ENCODE data around the gene DLL4.

DLL4 gene

DNA sequence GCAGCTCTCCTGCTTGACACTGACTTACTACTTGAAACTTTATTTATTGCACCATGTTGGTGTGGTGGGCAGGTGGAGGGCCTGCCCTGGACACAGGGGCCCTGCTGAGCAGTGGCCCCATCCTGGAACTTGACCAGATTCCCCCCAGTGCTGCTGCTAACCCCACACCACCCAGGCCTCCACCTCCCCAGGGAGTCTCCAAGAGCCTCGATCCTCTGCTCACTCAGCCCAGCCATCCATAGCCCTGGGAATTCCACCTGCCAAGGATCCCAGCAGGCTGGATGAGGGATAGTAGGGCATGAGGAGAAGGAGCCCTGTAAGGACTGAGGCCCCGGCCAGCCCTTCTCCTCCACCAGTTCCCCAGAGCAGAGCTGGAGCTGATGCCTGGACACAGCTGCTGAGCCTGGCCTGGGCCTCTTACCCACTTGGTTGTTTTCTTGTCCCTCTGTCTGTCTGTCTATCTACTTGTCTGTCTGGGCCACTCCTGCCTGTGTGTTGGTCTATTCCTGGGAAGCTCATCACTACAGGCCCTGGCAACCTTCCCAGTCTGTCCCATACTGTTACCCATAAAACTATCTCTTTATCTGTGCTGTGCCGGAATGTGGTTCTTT, 26.9 kb downstream of the DLL4 start:
- H3K4me3 ChIP-seq (ENCODE audit: low read length) = no peak overlapping the region
- no peak for DNase-seq (ENCODE audit: low read depth)
- TF ChIP-seq, protein P1, sequence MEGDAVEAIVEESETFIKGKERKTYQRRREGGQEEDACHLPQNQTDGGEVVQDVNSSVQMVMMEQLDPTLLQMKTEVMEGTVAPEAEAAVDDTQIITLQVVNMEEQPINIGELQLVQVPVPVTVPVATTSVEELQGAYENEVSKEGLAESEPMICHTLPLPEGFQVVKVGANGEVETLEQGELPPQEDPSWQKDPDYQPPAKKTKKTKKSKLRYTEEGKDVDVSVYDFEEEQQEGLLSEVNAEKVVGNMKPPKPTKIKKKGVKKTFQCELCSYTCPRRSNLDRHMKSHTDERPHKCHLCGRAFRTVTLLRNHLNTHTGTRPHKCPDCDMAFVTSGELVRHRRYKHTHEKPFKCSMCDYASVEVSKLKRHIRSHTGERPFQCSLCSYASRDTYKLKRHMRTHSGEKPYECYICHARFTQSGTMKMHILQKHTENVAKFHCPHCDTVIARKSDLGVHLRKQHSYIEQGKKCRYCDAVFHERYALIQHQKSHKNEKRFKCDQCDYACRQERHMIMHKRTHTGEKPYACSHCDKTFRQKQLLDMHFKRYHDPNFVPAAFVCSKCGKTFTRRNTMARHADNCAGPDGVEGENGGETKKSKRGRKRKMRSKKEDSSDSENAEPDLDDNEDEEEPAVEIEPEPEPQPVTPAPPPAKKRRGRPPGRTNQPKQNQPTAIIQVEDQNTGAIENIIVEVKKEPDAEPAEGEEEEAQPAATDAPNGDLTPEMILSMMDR (conservative IDR thresholded peaks at IDR 0.05; ENCODE audit: low read depth, low read length) = no peak

DNA sequence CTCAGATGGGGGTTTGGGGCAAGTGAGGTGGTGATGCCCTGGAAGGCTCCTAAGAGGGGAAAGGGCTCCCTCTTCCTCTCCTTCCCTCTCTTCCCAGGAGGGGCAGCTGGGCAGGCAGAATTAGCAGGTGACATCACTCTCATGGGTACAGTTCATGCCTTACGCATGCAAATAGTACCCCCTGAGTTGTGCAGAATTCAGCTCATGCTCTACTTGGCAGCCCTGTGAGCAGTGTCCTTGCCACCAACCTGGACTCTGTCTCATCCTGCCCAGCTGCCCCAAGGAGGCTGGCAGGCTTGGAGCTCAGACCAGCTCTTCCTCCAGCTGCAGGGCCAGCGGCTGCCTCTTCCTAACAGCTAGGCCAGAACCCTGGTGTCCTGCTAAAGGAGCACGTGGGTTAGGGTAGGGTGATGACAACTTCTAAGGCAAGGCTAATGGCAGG, 27.4 kb downstream of the DLL4 start:
- no peak overlapping the region for H3K4me3 ChIP-seq (ENCODE audit: low read length)
- DNase-seq (ENCODE audit: low read depth) = no peak
- TF ChIP-seq, protein P1 (conservative IDR thresholded peaks at IDR 0.05; ENCODE audit: low read depth, low read length) = no peak

DNA sequence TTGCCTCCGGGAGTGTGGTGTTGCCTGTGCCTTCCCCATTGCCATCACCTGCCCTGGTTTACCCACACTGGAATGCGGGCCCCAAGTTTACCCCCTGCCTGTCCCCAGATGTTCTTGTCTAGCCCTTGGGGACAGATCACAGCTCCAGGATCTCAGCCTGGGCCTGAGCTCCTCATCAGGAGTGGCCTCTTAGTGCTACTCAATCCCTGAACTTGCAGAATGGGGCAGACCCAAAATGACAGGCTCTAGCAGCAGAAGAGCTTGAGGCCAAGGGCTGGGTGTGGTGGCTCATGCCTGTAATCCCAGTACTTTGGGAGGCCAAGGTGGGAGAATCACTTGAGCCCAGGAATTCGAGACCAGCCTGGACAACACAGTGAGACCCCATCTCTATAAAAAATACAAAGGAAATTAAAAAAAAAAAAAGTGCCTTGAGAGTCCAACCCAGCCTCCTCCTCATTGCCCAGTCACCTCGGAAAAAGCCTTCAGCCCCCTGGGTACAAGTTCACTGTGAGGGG, 28.0 kb downstream of the DLL4 start:
- H3K4me3 ChIP-seq (ENCODE audit: low read length) = no peak overlapping the region
- DNase-seq (ENCODE audit: low read depth) = no peak

DNA sequence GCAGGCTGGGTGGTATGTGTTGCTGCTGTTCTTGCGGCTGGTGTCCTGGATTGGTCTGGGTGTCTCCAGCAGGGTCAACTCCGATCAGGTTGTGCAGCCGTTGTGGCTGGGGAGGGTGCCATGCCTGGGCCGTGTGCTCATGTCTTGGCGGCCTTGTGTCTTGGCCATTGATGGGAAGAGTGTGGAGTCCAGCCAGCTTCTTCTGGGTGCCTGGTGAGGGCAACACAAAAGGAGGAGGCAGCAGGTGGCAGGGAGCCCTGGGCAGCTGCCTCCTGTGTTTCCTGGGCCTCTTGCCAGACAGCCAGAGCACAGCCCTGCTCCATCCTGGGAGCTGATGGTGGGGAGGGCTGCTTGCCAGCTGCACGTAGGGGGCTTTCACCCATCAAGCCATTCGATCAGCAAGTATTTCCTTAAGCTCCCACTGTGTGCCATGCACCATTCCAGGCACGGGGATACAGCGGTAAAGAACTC, 28.5 kb downstream of the DLL4 start:
- H3K4me3 ChIP-seq (ENCODE audit: low read length) = no peak overlapping the region
- no peak for DNase-seq (ENCODE audit: low read depth)
- TF ChIP-seq, protein P1 (conservative IDR thresholded peaks at IDR 0.05; ENCODE audit: low read depth, low read length) = no peak

More for the DNA sequence above, 28.0 kb downstream of the DLL4 start:
- TF ChIP-seq, protein P1 (conservative IDR thresholded peaks at IDR 0.05; ENCODE audit: low read depth, low read length) = no peak

DNA sequence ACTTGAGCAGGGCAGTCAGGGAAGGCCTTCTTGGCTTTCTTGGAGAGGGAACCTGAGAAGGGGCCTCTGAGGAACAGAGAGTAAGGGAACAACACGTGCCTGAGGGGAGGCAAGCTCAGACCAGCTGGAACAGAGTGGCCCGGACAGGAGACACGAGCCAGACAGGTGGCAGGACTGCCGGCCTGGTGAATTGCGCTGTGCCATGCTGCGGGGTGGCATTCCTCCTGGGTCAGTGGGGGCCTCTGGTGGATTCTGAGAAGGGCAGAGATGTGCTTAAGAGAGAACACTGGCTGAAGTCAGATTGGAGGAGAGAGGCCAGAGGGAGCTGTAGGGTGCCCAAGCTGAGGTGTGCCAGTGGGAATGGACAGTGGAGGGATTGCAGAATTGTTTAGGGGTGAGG, 29.0 kb downstream of the DLL4 start:
- DNase-seq (ENCODE audit: low read depth) = no peak
- TF ChIP-seq, protein P1 (conservative IDR thresholded peaks at IDR 0.05; ENCODE audit: low read depth, low read length) = no peak
- no peak overlapping the region for H3K4me3 ChIP-seq (ENCODE audit: low read length)

DNA sequence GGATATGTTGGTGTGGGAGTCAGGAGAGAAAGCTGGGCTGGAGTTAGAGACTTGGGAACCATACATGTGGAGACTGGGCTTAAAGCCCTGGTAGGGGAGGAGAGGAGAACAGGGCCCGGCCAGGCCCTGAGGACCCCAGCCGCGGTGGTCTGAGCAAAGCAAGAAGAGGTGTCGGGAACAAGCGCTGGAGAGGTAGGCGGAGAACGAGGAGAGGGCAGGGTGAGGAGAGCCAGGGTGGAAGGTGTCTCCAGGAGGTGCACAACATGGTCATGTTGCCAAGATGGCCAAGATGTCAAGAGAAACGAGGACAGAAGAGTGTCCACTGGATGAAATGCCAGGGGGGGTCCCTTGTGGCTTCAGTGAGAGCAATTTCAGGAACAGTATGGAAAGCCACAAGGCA, 29.6 kb downstream of the DLL4 start:
- TF ChIP-seq, protein P1 (conservative IDR thresholded peaks at IDR 0.05; ENCODE audit: low read depth, low read length) = no peak
- H3K4me3 ChIP-seq (ENCODE audit: low read length) = no peak overlapping the region
- no peak for DNase-seq (ENCODE audit: low read depth)
